OCI-M2 (cell line): ENCODE results near the gene PSD.
A peak's percentile ranks its signal among the peaks of the same experiment; 100 is the strongest.
"Not testable (repeated sequence)": the region's sequence is repeated elsewhere in the genome, so short reads cannot be mapped to it uniquely, and the experiment has no call there.

ENCODE experiments used
- DNase-seq: peaks from one replicate; lab custom pipeline; 2025; ENCODE audit not compliant: unreplicated experiment; lab: John Stamatoyannopoulos, UW

The PSD gene

DNA sequence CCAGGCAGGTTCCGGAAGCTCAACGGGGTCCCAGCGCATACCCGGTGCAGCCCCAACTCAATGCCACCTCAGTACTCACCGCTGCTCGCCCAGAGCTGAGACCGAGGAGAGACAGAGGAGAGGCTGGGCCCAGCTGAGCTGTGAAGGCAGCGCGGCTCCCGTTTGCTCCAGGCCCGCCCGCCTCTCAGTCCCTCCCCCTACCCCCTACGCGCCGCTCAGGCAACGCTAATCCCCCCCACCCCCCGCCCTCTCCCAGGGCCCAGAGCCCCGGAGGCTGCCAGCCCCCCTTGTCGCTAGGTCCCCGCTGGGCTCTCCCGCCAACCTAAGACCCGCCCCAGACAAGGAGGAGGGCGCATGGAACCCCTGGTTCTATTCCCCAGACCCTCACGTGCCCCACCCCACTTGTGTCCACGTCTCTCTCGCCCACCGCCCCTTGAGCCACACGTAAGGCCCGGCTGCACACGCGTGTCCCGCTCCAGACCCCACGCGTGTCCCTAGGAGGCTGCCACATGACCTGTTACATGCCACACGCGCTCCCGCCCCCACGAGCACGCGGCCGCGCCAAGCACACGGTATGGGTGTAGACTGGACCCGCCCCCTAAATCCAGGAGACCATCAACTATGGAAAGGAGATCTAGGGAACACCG lies at the start of gene PSD:
PSD (minus strand) TSS at position 164 of the 647 bp plus-strand sequence. CDS start 1,747 bp downstream, outside the sequence.
- DNase-seq, result no peak

DNA sequence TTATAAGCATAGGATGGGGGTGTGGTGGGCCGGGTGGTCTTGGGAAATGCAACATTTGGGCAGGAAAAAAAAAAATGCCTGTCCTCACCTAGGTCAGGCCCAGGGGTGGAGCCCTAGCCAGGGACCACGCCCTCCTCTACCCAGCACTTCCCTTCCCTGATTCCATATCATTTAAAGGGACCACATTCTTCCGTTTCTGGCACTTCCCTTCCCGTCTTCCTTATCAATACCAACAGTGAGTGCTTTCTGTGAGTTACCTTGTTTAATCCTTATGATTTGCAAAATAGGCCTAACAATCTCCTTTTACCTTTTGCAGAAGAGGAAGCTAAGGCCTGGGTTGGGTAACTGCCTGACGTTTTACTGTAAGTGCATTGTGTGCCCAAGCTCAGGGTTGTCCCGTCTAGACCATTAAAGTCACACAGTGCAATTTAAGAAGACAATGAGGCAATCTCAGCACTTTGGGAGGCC lies 49.4 kb upstream of the PSD start:
- no peak for DNase-seq

DNA sequence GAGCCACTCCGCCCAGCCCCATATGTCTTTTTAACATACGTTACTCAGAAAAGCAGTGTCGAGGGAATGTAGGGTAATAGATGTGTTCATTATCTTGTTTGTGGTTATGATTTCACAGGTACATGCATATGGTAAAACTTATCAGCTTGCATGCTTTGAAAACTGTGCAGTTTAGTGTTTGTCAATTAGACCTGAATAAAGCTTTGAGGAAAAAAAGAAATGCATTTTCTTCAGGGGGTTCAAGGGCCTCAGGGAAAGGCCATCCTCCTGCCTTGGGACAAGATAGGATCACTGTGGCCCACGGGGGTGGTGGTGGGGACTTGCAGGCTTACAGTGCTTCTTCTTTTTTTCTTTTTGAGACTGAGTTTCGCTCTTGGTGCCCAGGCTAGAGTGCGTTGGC lies 48.7 kb upstream of the PSD start:
- DNase-seq, result no peak

DNA sequence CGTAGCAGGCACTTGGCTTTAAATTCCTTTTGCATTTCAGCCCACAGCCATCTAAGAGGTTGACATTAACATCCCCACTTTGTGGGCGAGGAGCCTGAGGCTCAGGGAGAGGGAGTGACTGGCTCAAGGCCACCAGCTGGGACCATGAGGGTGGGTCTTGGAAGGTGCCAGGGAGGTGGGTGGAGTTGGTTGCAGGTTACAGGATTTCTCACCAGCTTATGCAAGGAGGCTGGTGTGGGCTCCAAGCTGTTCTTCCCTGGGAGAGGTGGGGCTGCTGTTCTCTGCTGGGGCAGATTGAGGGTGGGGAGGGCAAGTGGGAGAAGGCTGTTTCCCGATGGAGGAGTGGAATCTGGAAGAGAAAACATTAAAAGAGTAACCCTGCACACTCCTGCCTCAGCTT lies 46.9 kb upstream of the PSD start:
- no peak for DNase-seq

DNA sequence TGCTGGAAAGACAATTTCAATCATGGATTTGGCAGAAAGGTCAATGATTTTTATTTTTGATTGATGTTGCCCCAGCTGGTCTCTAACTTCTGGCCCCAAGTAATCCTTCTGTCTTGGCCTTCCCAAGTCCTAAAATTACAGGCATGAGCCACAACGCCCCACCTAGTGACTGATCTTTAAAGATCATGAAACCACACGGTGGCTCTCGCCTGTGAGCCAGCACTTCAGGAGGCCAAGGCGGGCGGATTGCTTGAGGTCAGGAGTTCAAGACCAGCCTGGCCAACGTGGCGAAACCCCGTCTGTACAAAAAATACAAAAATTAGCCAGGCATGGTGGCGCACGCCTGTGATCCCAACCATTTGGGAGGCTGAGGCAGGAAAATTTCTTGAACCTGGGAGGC lies 45.4 kb upstream of the PSD start:
- no peak for DNase-seq

DNA sequence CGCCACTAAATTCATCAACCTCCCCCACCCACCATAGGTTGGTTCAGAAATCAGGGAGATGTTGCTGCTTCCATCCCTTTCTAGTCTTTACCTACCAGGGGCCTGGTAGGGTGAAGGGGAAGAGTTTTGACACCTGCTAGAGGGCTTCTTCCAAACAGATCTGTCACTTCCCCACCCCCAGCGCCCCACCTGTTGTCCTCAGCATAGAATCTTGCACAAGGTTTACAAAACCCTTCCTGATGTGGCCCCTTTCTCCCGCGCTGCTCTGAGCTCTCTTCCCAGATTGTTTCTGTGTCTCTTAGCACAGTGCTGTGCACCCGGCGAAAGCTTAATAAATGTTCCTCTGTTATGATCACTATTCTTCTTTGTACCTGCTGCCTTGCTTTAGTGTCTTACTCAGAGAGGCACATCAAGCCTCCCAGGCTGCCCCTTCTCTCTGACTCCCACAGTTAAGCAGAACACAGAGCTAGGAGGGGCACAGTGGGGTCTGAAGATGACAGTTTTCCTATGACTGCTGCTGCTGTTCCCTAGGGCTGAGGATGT lies 44.0 kb upstream of the PSD start:
- no peak for DNase-seq

DNA sequence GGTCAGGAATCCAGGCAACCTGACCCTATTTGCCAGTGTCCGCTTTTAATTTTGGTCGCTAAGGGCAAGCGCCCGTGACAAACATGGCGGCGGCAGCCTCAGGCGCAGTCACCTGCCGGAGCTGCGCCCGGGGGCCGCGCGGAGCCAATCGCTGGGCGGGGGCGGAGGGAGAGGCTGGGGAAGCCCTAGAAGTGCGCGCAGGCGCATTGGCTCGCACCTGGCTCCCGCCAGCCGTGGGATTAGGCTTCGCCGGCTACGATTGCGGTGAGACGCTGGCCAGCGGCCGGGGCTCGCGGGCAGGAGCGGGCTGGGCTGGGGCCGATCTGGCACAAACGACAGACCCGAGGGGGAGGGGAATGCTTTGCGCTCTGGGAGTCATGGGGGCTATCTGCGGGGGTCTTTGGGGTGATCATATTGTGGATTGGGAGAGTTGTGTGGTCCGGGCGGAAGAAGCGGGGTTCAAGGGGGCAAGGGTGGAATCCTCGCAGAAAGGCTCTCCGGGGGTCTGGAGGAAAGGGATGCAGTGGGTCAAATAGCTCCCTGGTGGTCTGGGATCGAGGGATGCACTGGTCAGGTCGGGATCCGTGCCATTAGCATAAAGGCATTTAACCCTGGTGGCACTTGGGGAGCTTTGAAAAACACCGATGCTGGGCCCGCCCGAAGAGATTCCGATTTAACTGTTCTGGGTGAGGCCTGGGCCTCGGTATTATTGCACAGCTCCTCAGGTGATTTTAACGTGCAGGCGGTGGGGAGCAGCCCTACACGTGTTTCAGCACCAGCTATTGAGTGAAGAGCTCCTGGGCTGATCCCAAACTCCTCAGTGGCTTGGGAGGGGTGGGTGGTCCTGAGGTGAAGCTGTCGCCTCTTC lies 42.8 kb upstream of the PSD start:
- peak; percentile 67 for DNase-seq

DNA sequence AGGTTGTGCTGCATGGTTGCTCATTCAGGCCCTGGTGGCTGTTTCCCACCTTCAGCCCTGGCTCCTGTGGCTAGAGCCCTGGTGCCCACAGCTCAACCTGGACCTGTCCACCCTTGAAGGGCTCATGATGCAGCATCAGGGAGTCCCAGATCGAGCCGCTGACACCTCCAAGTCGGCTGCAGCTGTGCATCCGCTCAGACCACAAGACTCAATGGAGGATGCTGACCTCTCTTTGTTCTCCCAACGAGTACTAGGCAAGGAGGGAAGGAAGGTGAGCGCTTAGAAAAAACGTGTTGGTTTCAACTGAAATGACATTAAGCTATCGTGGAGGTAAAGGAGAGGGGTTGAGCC lies 42.2 kb upstream of the PSD start:
- no peak for DNase-seq

DNA sequence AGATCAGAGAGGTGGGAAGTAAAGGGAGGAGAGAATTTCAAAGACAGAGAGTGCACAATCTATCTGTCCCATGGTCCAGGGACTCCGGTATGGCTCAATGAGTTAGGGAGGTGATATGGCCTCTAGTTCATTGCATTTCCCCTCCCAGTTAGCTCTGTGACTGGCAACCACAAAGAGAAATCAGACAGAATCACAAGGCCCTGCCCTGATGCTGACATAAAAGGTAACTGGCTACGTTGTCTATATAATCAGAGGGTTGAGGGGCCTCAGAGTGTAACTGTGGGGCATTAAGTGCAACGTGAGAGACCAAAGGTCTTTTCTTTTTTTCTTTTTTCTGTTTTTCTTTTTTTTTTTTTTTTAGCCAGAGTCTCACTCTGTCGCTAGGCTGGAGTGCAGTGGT lies 40.1 kb upstream of the PSD start:
- no peak for DNase-seq

DNA sequence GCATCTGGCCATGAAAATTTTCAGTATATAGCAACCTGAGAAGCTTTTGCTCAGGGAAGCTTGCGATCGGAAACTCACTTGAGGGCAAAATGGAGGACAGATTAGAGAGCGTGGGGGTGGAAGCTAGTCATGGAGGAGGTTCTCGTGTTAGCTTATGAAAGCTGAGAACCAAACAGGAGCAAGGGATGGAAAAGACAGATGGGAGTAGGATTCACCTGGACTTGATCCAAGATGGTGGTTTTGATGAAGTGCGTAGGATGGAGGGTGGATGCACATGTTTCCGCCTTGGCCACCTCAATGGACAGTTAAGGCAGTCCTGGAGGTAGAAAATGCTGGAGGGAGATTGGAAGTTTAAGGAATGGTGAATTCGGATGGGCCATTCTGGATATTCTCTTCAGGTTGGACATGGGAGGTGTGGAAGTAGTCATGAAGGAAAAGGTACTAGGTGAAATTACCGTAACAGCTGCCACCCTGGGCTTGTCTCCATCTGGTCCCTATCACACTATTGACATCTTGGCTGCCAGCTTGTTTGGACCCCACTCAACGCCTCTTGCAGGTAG lies 39.1 kb upstream of the PSD start:
- DNase-seq, result no peak

DNA sequence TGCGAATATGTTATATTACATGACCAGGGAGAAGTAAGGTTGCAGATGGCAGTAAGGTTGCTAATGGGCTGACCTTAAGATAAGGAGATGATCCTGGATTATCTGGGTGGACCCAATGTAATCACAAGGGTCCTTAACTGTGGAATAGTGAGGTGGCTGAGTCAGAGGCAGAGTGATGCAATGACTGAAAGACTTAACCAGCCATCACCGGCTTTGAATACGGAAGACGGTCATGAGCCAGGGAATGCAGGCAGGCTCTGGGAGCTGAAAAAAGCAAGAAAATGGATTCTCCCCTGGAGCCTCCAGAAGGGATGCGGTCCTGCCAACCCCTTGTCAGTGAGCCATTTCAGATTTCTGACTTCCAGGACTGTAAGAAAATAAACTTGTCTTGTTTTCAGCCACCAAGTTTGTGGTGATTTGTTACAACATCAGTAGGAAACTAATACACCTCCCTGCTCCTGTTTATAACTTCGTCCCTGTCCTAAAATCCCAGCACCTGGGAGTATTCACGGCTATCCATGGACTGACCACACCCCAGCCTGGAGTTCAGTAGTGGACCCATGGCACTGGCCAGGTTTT lies 37.4 kb upstream of the PSD start:
- no peak for DNase-seq

DNA sequence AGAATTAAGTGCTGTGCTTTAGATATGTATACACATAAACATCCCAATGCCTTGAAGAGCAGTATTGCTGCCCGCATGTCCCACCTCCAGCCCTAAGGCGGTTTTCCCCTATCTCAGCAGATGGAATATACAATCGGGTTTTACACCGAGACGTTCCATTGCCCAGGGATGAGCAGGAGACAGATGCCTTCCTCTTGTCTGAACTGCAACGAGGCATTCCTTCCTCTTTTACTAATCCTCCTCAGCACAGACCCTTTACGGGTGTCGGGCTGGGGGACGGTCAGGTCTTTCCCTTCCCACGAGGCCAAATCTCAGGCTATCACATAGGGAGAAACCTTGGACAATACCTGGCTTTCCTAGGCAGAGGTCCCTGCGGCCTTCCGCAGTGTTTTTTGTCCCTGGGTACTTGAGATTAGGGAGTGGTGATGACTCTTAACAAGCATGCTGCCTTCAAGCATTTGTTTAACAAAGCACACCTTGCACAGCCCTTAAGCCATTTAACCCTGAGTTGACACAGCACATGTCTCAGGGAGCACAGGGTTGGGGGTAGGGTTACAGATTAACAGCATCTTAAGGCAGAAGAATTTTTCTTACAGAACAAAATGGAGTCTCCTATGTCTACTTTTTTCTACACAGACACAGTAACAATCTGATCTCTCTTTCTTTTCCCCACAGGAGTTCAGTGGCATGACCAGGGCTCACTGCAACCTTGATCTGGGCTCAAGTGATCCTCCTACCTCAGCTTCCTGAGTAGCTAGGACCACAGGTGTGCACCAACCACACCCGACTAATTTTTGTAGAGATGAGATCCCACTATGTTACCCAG lies 36.3 kb upstream of the PSD start:
- not testable (repeated sequence) for DNase-seq

DNA sequence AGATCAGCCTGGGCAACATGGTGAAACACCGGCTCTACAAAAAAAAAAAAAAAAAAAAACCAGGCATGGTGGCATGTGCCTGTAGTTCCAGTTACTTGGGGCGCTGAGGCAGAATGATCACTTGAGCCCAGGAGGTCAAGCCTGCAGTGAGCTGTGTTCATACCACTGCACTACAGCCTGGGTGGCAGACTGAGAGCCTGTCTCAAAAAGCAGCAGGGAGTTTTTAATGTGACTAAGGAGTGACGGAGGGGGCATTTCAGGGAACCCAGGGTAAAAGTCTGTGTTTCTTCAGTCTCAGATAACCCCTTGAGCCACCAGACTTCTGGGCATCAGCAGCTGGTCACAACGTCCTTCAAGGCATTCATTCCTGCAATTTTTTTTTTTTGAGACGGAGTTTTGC lies 34.9 kb upstream of the PSD start:
- DNase-seq, result no peak

DNA sequence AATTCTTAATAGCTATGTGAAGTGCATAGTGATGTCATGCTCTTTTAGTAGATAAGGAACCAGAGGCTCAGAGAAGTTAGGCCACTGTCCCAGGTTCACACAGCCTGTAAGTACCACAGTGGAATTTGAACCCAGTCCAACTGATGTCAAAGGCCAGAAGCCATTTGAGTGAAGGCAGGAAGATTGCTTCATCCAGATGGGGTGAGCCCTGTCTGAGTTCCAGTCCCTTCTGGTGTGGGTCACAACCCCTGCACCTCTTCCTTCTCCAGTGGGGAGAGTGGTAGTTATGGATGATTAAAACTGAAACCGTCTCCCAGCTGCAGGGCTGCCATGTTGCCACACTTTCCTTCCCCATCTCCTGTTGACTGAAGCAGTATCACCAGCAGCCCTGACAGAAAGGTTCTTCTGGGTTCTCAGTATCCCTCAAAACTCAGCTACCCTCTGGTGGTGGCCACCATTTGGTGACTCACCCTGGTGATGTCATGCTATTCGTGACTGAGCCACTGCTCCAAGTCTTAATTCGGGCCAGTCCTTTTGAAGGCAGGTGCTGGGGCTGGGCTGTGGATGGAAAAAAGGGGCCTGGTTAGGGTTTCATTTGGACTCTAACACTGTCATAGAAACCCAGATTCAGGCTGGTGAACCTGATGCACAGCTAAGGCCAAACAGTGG lies 34.2 kb upstream of the PSD start:
- no peak for DNase-seq

DNA sequence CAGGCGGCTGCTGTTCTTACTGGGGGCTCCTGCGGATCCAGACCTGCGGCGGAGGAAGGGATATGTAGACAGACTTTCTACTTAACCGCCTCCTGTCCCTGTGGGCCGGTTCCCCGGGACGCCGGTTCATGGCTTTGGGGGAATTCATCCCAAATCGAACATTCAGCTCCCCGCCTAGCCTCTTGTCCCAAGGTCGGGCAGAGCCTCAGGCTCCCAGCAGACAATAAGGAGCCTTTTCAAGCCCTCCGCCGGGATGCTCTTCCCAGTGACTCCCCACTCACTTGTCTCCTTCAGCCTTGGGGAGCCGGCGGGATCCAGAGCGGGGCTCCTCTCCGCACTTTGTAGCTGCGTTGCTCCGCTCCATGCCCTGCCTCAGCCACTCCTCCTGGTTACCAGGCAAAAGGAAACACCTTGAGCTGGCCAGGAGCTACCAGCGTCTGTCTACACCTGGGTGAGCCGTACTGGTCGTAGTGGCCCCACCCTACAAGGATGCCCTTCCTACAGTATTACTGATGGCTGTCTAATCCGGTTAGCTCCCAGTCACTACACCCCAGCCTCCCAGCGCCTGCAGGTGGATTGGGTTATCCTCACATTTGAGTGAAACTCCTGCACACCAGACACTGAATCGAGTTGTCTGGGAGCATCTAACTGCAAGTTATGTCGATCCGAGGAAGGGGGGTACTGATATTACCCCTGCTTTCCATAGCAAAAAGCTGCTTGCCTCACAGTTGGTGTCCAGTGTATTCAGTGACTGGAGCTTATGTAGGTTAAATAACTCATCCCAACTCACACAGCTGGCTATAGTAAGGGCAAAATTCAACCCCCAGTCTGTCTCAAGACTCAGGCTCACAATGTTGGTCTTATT lies 32.8 kb upstream of the PSD start, which contains the start of gene C10orf95:
C10orf95 (minus strand) TSS at position 439 of the 865 bp plus-strand sequence. CDS start 450 bp downstream, outside the sequence.
- no peak for DNase-seq

DNA sequence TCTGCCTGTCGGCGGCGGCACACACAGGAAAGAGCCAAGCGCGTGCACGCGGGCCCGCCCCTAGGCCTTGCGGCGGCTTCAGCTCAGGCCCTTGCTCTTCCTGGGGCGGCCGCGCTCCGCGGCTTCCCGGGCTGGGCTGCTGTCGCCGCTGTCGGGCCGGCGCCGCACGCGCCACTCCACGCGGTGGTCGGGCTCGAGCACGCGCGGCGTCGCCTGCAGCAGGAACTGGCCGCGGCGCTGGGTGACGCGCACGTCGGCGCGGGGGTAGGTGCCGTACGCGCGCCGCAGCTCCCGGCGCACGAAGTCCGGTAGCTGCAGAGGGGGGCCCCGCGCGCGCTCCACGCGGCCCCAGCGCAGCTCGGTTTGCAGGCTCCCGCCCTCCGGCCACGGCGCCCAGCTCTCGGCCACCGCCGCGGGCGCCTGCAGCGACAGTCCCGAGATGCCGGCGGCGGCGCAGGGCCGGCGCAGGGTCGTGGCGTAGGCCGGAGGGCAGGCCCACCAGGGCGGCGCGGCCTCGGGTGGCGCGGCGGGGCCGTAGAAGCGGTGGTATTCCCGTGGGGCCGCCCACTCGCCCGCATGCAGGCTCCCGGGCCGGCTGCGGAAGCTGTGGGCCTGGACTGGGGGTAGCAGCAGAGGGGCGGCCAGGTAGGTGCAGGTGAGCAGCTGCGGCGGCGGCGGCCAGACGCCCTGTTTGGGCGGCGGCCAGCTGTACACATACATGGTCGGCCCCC lies 32.0 kb upstream of the PSD start:
- DNase-seq, result no peak

DNA sequence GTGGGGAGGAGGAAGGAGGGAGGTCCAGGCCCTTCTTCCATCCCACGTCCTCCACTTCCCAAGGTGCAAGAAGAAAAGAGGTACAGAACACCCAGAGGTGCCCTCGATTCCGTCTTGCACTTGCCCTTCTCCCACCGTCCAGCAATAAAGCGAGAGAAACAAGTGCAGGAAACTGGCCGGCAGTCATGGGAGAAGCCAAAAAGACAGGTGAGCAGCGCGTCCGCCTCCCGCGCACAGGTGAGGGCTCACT lies 31.5 kb upstream of the PSD start:
- no peak for DNase-seq

DNA sequence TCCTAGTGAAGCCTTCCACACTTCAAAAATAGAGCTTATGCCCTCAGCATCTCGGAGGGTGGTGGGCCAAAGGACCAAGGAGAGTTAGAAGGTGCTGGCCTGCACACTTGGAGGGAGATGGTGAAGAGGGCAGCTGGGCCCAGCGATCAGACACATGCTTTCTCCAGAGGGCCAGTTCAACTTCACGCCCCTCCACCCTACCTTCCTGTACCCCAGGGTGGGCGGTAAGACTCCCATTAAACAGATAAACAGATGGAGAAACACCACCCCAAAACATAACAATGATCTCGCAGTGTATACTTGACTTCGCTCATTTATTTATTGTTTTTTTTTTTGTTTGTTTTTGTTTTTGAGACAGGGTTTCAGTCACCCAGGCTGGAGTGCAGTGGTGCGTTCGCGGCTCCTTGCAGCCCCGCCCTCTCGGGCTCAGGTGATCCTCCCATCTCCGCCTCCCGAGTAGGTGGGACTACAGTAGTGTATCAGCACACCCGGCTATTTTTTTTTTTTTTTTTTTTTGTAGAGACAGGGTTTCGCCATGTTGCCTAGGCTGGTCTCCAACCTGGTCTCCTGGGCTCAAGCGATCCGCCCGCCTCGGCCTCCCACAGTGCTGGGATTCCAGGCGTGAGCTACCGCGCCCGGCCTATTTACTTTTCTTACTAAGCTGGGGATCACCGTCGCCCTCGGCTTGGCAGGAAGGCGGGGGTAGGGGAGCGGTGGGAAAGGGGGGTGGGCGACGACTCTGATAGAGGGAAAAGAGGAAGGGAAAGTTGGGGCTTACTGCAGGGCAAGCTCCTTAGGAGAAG lies 30.9 kb upstream of the PSD start:
- DNase-seq, result peak; percentile 49
